ENCODE measurements around the gene ZNF385D. TPM values are rescaled to one million over a fixed set of nuclear protein-coding genes. Genes with fewer than 3 reads are reported as not detected.

ZNF385D gene, protein sequence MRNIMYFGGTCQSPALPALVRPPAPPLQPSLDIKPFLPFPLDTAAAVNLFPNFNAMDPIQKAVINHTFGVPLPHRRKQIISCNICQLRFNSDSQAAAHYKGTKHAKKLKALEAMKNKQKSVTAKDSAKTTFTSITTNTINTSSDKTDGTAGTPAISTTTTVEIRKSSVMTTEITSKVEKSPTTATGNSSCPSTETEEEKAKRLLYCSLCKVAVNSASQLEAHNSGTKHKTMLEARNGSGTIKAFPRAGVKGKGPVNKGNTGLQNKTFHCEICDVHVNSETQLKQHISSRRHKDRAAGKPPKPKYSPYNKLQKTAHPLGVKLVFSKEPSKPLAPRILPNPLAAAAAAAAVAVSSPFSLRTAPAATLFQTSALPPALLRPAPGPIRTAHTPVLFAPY
- total RNA-seq (8.9 TPM), polyA plus RNA-seq (ENCODE audit: insufficient read depth, low read depth, low replicate concordance) (1.4 TPM)
- long read RNA-seq, donor 1, full-length matches to known transcripts: 1 of 191 reads
- long read RNA-seq, donor 1, partial matches to known transcripts: 190 of 191 reads
- long read RNA-seq, donor 1, other reads (novel, unspliced or antisense): 0 of 191 reads
- long read RNA-seq, donor 2, full-length matches to known transcripts: 1 of 1 reads
- long read RNA-seq, donor 2, partial matches to known transcripts: 0 of 1 reads
- long read RNA-seq, donor 2, other reads (novel, unspliced or antisense): 0 of 1 reads
- long read RNA-seq, donor 3, full-length matches to known transcripts: 2 of 2 reads
- long read RNA-seq, donor 3, partial matches to known transcripts: 0 of 2 reads
- long read RNA-seq, donor 3, other reads (novel, unspliced or antisense): 0 of 2 reads
- long read RNA-seq, donor 4, full-length matches to known transcripts: 1 of 1 reads
- long read RNA-seq, donor 4, partial matches to known transcripts: 0 of 1 reads
- long read RNA-seq, donor 4, other reads (novel, unspliced or antisense): 0 of 1 reads
- long read RNA-seq, donor 5: 0 reads
- long read RNA-seq, donor 6: 0 reads
- long read RNA-seq, donor 7, partial matches to known transcripts: 0 of 3 reads
- long read RNA-seq, donor 7, other reads (novel, unspliced or antisense): 3 of 3 reads
- long read RNA-seq, donor 8, full-length matches to known transcripts: 3 of 3 reads
- long read RNA-seq, donor 8, partial matches to known transcripts: 0 of 3 reads
- long read RNA-seq, donor 8, other reads (novel, unspliced or antisense): 0 of 3 reads
- long read RNA-seq, donor 9: 0 reads
- long read RNA-seq, donor 10, full-length matches to known transcripts: 1 of 1 reads
- long read RNA-seq, donor 10, partial matches to known transcripts: 0 of 1 reads
- long read RNA-seq, donor 10, other reads (novel, unspliced or antisense): 0 of 1 reads

DNA sequence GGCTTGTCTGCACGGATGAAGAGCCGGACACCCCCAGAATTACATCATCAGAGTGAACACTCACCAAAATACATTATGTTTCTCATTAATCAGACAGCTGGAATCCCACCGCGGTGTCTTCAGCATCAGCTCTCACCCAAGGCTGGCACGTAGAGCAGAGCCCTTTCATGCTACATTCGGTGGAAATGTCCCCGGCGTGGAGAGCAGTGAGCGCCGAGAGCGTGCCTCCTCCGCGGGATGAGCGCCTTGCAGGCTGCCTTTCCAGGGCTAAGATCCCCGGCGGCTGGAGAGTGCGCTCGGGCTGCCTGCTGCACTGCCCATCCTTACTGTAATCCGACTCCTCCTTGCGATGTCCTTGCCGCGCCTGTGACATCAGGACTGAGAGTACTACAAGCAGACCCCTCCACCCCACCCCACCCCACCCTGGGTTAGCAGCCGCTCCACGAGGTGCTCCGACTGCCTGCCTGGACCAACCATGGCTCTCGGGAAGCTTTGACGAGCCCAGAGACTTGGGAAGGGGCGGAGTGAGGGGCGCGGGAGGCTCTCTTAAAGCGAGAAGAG, at the start of gene ZNF385D:
Gene ZNF385D (minus strand): TSS at position 380 of the 561 bp plus-strand sequence. CDS start 294 bp downstream, at position 86.
- Histone ChIP-seq H3K9ac (ENCODE audit: low read length in 3 of 3) (peak within 1 kb of the TSS in 1 of 3 donors; percentile 32), H3K27me3 (ENCODE audit: control insufficient read depth, insufficient read depth, low read length) (no peaks in the 10 kb centered on the region), H3K36me3 (ENCODE audit: control insufficient read depth in 2 of 3, insufficient read depth in 3 of 3, low read length in 3 of 3) (no peaks in the 10 kb centered on the region), H3K27ac (ENCODE audit: low read depth in 2 of 2, low read length in 2 of 2) (no peak within 1 kb of the TSS), H3K4me3 (ENCODE audit: low read length in 3 of 3) (peak within 1 kb of the TSS; percentile 50 to 80 (median 71)), H3K4me1 (ENCODE audit: control insufficient read depth in 2 of 3, insufficient read depth in 2 of 3, low read depth in 1 of 3, low read length in 3 of 3) (peaks cover 0 to 5% (median 2%) of the 10 kb centered on the region in 3 donors), H3K9me3 (ENCODE audit: control insufficient read depth in 2 of 3, insufficient read depth in 1 of 3, low read length in 3 of 3) (no peaks in the 10 kb centered on the region)
- TF ChIP-seq, protein P1, sequence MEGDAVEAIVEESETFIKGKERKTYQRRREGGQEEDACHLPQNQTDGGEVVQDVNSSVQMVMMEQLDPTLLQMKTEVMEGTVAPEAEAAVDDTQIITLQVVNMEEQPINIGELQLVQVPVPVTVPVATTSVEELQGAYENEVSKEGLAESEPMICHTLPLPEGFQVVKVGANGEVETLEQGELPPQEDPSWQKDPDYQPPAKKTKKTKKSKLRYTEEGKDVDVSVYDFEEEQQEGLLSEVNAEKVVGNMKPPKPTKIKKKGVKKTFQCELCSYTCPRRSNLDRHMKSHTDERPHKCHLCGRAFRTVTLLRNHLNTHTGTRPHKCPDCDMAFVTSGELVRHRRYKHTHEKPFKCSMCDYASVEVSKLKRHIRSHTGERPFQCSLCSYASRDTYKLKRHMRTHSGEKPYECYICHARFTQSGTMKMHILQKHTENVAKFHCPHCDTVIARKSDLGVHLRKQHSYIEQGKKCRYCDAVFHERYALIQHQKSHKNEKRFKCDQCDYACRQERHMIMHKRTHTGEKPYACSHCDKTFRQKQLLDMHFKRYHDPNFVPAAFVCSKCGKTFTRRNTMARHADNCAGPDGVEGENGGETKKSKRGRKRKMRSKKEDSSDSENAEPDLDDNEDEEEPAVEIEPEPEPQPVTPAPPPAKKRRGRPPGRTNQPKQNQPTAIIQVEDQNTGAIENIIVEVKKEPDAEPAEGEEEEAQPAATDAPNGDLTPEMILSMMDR (IDR thresholded peaks at IDR 0.05; ENCODE audit: borderline replicate concordance, extremely low read depth, insufficient read depth): no peak
- DNase-seq (peak; percentile 78 to 91 (median 88)), FAIRE-seq (no peak)
- intact Hi-C loops (cut with DNase I): no loop called here

DNA sequence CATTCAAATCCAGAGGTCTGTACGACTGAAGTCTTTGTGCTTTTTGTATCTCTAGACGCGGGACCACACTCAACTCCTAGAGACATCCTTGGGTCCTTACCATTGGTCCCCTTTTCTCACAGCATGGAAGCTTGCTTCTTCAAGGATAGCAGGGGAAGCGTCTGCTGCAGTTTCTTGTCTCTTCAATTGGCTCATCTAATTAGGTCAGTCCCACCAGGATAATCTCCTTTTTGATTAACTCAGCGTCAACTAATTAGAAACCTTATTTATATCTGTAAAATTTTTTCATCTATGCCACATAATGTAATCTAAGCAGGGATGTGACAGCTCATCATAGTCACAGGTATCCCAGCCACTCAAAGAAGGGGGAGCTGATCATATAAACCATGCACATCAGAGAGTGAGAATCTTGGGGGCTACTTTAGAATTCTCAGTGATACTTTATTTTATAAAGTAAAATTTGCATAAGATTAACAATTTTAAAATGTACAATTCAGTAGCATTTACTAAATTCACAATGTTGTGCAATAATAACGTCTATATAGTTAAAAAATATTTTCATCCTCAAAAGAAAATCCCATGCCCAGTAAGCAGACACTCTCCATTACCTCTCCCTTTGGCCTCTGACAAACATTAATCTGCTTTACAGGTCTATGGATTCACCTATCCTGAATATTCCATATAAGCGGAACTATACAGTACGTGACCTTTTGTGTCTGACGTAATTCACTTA, 47.5 kb upstream of the ZNF385D start:
- H3K4me3 ChIP-seq (ENCODE audit: low read length in 3 of 3): no peak overlapping the region
- intact Hi-C loops (cut with DNase I): no loop called here
- TF ChIP-seq, protein P1 (IDR thresholded peaks at IDR 0.05; ENCODE audit: borderline replicate concordance, extremely low read depth, insufficient read depth): no peak
- no peak overlapping the region for H3K27ac ChIP-seq (ENCODE audit: low read depth in 2 of 2, low read length in 2 of 2)
- no peaks in the 10 kb centered on the region for H3K36me3 ChIP-seq (ENCODE audit: control insufficient read depth in 2 of 3, insufficient read depth in 3 of 3, low read length in 3 of 3)
- no peaks in the 10 kb centered on the region for H3K9me3 ChIP-seq (ENCODE audit: control insufficient read depth in 2 of 3, insufficient read depth in 1 of 3, low read length in 3 of 3)
- no peaks in the 10 kb centered on the region for H3K27me3 ChIP-seq (ENCODE audit: control insufficient read depth, insufficient read depth, low read length)
- DNase-seq: no peak
- H3K4me1 ChIP-seq (ENCODE audit: control insufficient read depth in 2 of 3, insufficient read depth in 2 of 3, low read depth in 1 of 3, low read length in 3 of 3): no peaks in the 10 kb centered on the region
- H3K9ac ChIP-seq (ENCODE audit: low read length in 3 of 3): no peak overlapping the region
- no peak for FAIRE-seq

DNA sequence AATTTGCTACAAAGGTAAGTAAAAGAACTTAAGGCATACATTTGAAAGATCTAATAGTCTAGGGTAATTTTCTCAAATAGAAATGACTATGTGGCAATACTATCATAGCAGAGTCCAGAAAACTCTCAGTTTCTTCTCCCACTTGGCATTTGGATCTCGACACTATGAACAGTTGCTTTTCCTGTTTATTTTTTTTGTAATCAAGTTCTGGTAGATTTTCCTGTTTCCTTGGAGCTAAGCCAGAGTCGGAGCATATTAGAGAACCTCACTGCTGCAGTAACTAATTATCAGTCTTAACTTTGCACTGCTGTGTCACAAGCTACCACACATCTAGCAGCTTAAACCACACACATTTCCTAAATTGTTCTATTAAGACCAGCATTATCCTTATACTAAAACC, 44.9 kb upstream of the ZNF385D start:
- Histone ChIP-seq H3K9me3 (ENCODE audit: control insufficient read depth in 2 of 3, insufficient read depth in 1 of 3, low read length in 3 of 3) (no peaks in the 10 kb centered on the region), H3K4me3 (ENCODE audit: low read length in 3 of 3) (no peak overlapping the region), H3K36me3 (ENCODE audit: control insufficient read depth in 2 of 3, insufficient read depth in 3 of 3, low read length in 3 of 3) (no peaks in the 10 kb centered on the region), H3K4me1 (ENCODE audit: control insufficient read depth in 2 of 3, insufficient read depth in 2 of 3, low read depth in 1 of 3, low read length in 3 of 3) (no peaks in the 10 kb centered on the region), H3K9ac (ENCODE audit: low read length in 3 of 3) (no peak overlapping the region), H3K27ac (ENCODE audit: low read depth in 2 of 2, low read length in 2 of 2) (no peak overlapping the region), H3K27me3 (ENCODE audit: control insufficient read depth, insufficient read depth, low read length) (no peaks in the 10 kb centered on the region)
- FAIRE-seq: no peak
- DNase-seq: no peak
- TF ChIP-seq, protein P1 (IDR thresholded peaks at IDR 0.05; ENCODE audit: borderline replicate concordance, extremely low read depth, insufficient read depth): no peak
- intact Hi-C loops (cut with DNase I): no loop called here
